HL-60 (cell line): ENCODE measurements around the gene UBTD1.

Experiments used
- DNase-seq, 2 experiments: peaks; one replicate each; pipeline ENCODE4 v3.0.0-alpha.2; 2010 to 2020; ENCODE audit warnings: low read depth in 1 of 2, low spot score in 1 of 2
- H3K27ac ChIP-seq: fragments of 250-450 bp; sonication (Bioruptor Pico); replicated peaks from 2 replicates; pipeline ENCODE4 v1.5.1; 2020; ENCODE audit warnings: mild to moderate bottlenecking, moderate library complexity
- H3K27me3 ChIP-seq: fragments of 250-450 bp; sonication (Bioruptor Pico); 2 replicates; pipeline ENCODE4 v1.5.1; 2021; ENCODE audit warnings: mild to moderate bottlenecking, moderate library complexity; ENCODE audit not compliant: insufficient read depth, poor library complexity, severe bottlenecking
- H3K4me3 ChIP-seq: replicated peaks from 2 replicates; pipeline ENCODE4 v1.5.1; 2011; ENCODE audit warnings: mild to moderate bottlenecking, control low read depth, low read length; ENCODE audit not compliant: insufficient read depth
- GABPA ChIP-seq: IDR thresholded peaks from 2 replicates; pipeline ENCODE4 v1.6.1; 2012; ENCODE audit warnings: low read depth
- POLR2AphosphoS5 ChIP-seq: IDR thresholded peaks from 2 replicates; pipeline ENCODE4 v1.6.1; 2012; ENCODE audit warnings: low read depth
- SPI1 ChIP-seq: IDR thresholded peaks from 2 replicates; pipeline ENCODE4 v1.6.1; 2012; ENCODE audit warnings: low read depth, mild to moderate bottlenecking, borderline replicate concordance
- TF ChIP-seq, protein P1 (sequence below): IDR thresholded peaks from 2 replicates; pipeline ENCODE4 v1.6.1; 2012; ENCODE audit warnings: low read depth; ENCODE audit not compliant: insufficient replicate concordance
- TF ChIP-seq, protein P2 (sequence below): IDR thresholded peaks from one replicate; pipeline ENCODE4 v1.5.1; 2011; ENCODE audit warnings: low read length, control low read depth, inconsistent platforms; ENCODE audit not compliant: insufficient read depth

The UBTD1 gene

DNA sequence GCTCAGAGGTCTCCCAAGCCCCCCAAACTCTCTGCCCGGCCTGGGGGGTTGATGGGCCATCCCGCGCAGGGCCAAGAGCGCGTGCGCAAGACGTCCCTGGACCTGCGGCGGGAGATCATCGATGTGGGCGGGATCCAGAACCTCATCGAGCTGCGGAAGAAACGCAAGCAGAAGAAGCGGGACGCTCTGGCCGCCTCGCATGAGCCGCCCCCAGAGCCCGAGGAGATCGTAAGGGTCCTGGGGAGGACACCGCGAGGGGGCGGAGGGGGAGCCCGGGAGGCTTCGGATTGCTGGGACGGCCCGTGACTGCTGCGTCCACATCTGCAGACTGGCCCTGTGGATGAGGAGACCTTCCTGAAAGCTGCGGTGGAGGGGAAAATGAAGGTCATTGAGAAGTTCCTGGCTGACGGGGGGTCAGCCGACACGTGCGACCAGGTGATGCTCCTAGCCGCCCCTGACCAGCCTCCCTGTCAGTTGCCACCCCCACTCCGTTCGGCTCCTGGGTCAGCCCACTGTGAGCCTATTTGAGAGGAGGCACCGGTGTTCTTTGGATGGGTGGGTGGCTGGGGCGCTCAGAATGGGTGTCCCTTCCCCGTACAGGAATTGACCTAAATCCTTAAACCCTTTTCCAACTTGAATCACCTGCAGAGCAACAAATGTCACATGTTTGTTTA lies 79.6 kb downstream of the UBTD1 start:
- no peak overlapping the region for H3K4me3 ChIP-seq
- TF ChIP-seq, protein P1, sequence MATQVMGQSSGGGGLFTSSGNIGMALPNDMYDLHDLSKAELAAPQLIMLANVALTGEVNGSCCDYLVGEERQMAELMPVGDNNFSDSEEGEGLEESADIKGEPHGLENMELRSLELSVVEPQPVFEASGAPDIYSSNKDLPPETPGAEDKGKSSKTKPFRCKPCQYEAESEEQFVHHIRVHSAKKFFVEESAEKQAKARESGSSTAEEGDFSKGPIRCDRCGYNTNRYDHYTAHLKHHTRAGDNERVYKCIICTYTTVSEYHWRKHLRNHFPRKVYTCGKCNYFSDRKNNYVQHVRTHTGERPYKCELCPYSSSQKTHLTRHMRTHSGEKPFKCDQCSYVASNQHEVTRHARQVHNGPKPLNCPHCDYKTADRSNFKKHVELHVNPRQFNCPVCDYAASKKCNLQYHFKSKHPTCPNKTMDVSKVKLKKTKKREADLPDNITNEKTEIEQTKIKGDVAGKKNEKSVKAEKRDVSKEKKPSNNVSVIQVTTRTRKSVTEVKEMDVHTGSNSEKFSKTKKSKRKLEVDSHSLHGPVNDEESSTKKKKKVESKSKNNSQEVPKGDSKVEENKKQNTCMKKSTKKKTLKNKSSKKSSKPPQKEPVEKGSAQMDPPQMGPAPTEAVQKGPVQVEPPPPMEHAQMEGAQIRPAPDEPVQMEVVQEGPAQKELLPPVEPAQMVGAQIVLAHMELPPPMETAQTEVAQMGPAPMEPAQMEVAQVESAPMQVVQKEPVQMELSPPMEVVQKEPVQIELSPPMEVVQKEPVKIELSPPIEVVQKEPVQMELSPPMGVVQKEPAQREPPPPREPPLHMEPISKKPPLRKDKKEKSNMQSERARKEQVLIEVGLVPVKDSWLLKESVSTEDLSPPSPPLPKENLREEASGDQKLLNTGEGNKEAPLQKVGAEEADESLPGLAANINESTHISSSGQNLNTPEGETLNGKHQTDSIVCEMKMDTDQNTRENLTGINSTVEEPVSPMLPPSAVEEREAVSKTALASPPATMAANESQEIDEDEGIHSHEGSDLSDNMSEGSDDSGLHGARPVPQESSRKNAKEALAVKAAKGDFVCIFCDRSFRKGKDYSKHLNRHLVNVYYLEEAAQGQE = no peak
- no peak for TF ChIP-seq POLR2AphosphoS5
- no peak for TF ChIP-seq SPI1
- TF ChIP-seq, protein P2, sequence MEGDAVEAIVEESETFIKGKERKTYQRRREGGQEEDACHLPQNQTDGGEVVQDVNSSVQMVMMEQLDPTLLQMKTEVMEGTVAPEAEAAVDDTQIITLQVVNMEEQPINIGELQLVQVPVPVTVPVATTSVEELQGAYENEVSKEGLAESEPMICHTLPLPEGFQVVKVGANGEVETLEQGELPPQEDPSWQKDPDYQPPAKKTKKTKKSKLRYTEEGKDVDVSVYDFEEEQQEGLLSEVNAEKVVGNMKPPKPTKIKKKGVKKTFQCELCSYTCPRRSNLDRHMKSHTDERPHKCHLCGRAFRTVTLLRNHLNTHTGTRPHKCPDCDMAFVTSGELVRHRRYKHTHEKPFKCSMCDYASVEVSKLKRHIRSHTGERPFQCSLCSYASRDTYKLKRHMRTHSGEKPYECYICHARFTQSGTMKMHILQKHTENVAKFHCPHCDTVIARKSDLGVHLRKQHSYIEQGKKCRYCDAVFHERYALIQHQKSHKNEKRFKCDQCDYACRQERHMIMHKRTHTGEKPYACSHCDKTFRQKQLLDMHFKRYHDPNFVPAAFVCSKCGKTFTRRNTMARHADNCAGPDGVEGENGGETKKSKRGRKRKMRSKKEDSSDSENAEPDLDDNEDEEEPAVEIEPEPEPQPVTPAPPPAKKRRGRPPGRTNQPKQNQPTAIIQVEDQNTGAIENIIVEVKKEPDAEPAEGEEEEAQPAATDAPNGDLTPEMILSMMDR = no peak
- TF ChIP-seq GABPA = no peak

DNA sequence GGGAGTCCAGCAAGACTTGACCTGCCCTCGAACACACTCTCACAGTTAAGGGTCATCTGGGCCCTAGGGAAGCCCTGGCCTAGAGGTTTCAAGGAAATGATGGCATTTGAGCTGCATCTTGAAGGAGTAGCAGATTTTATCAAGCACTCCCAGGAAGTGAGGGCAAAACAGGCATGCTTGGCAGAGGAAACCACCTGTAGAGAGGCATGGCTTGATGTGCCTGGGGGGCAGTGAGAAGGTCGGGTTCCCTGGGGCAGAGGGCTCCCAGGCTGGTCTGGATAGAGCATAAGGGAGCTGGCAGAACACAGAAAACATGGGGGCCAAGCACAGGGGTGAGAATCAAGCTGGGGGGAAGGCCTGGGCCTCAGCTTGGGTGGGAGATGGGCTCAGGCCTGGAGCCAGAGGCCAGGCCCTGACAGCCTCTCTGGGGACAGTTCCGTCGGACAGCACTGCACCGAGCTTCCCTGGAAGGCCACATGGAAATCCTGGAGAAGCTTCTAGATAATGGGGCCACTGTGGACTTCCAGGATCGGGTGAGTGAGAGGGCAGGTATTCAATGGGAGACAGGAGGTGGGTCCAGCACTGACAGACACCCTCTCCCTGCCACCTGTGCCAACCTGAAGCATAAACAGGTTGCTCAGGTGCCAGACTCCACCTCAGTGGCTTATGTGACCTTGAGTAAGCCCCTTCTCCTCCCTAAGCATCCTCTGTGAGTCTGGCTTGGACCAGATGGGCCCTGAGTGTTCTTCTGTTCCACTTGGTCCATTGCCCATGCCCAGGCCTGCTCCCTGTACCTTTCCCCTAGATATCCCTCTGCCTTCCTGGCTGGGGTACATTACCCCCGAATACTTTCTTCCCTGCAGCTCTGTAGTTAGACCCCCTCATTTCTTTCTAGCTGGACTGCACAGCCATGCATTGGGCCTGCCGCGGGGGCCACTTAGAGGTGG lies 82.0 kb downstream of the UBTD1 start:
- TF ChIP-seq GABPA (no peak), POLR2AphosphoS5 (no peak), SPI1 (no peak)
- TF ChIP-seq, protein P2 = no peak
- TF ChIP-seq, protein P1 = no peak
- H3K27me3 ChIP-seq = no peaks in the 10 kb centered on the region
- DNase-seq = no peak
- H3K27ac ChIP-seq = no peak overlapping the region
- H3K4me3 ChIP-seq = no peak overlapping the region

More for the DNA sequence above, 79.6 kb downstream of the UBTD1 start:
- Histone ChIP-seq H3K27me3 (no peaks in the 10 kb centered on the region), H3K27ac (no peak overlapping the region)
- DNase-seq = no peak

DNA sequence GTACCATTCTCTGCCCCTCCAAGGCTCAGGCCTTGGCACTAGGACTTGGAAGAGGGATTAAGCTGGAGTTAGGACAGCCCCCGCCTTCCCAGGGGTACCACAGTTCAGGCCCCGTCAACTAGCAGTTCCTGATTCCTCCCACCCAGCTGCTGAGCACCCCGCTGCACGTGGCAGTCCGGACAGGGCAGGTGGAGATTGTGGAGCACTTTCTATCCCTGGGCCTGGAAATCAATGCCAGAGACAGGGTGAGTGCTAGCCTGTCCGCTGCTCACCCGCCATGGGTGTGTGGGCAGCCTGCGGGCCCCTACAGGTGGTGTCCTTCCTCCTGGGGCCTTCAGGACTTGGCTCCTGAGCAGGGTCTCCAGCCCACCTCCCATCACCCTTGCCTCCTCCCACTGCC lies 83.4 kb downstream of the UBTD1 start:
- no peak for TF ChIP-seq POLR2AphosphoS5
- no peak for TF ChIP-seq GABPA
- TF ChIP-seq, protein P2 = no peak
- TF ChIP-seq, protein P1 = no peak
- TF ChIP-seq SPI1 = no peak
- Histone ChIP-seq H3K27ac (no peak overlapping the region), H3K27me3 (no peaks in the 10 kb centered on the region), H3K4me3 (no peak overlapping the region)
- DNase-seq = no peak
